CD4-positive, alpha-beta memory T cell (primary cell): ENCODE measurements around the gene ATP10B. TPM values are rescaled to one million over a fixed set of nuclear protein-coding genes. Genes with fewer than 3 reads are reported as not detected.

Experiments used
- CTCF ChIA-PET: fragments of 350-600 bp; sonication (Branson Sonifier 250); formaldehyde crosslinking; loops from one replicate; lab custom pipeline; 2021; ENCODE audit warnings: inconsistent platforms; ENCODE audit not compliant: partially characterized antibody; lab: Charles Lee
- POLR2A ChIA-PET: fragments of 350-600 bp; sonication (Branson Sonifier 250); formaldehyde crosslinking; loops from one replicate; lab custom pipeline; 2021; ENCODE audit not compliant: partially characterized antibody; lab: Charles Lee
- DNase-seq, 5 donors: peaks; one replicate each; pipeline versions ENCODE4 v3.0.0 to v3.0.0-alpha.2; 2020 to 2022; ENCODE audit warnings: mixed read lengths in 1 of 5
- H3K27ac ChIP-seq: one replicate; pipeline ENCODE4 v1.7.0; 2013; ENCODE audit warnings: low read depth, low read length
- H3K27me3 ChIP-seq: 2 replicates; pipeline ENCODE4 v1.7.0; 2013; ENCODE audit warnings: mild to moderate bottlenecking, low read length, moderate library complexity; ENCODE audit not compliant: insufficient read depth
- H3K36me3 ChIP-seq: 2 replicates; pipeline ENCODE4 v1.7.0; 2013; ENCODE audit warnings: mild to moderate bottlenecking, low read length, moderate library complexity; ENCODE audit not compliant: insufficient read depth
- H3K4me1 ChIP-seq: 2 replicates; pipeline ENCODE4 v1.7.0; 2013; ENCODE audit warnings: mild to moderate bottlenecking, low read length, moderate library complexity; ENCODE audit not compliant: insufficient read depth
- H3K4me3 ChIP-seq, 2 donors: one replicate each; pipeline ENCODE4 v1.7.0; 2013; ENCODE audit warnings: low read length in 2 of 2, mild to moderate bottlenecking in 1 of 2
- H3K9me3 ChIP-seq, 2 donors: one replicate each; pipeline ENCODE4 v1.7.0; 2013; ENCODE audit warnings: low read length in 2 of 2, control low read depth in 1 of 2; ENCODE audit not compliant: control insufficient read depth in 1 of 2
- H3K27ac Mint-ChIP-seq, 7 donors: one replicate each; pipeline ENCODE4 v1.8.0; 2020 to 2021; ENCODE audit warnings: mixed read lengths in 7 of 7, mild to moderate bottlenecking in 6 of 7, inconsistent platforms in 3 of 7, moderate library complexity in 3 of 7
- H3K27me3 Mint-ChIP-seq, 2 donors: one replicate each; pipeline ENCODE4 v1.8.0; 2020 to 2021; ENCODE audit warnings: mixed read lengths in 2 of 2
- H3K36me3 Mint-ChIP-seq, 2 donors: one replicate each; pipeline ENCODE4 v1.8.0; 2020 to 2021; ENCODE audit warnings: mixed read lengths in 2 of 2, inconsistent platforms in 1 of 2, mild to moderate bottlenecking in 1 of 2
- H3K4me1 Mint-ChIP-seq, 4 donors: one replicate each; pipeline ENCODE4 v1.8.0; 2020 to 2021; ENCODE audit warnings: mixed read lengths in 4 of 4, mild to moderate bottlenecking in 1 of 4
- H3K4me3 Mint-ChIP-seq, 8 donors: one replicate each; pipeline ENCODE4 v1.8.0; 2020 to 2021; ENCODE audit warnings: mixed read lengths in 8 of 8, mild to moderate bottlenecking in 7 of 8, moderate library complexity in 6 of 8, inconsistent platforms in 3 of 8
- H3K9me3 Mint-ChIP-seq, 8 donors: one replicate each; pipeline ENCODE4 v1.8.0; 2020 to 2021; ENCODE audit warnings: mixed read lengths in 8 of 8, mild to moderate bottlenecking in 5 of 8, inconsistent platforms in 3 of 8, moderate library complexity in 1 of 8
- intact Hi-C: fragments of 100-400 bp; cut with micrococcal nuclease; formaldehyde crosslinking; loops from one replicate; pipeline ENCODE4 v1.15.1; 2023
- polyA plus RNA-seq, 2 donors: library from polyadenylated mRNA; unstranded; fragments of 300-500 nt; fragmentation: Illumina TruSeq; gene quantifications; one replicate each; pipeline ENCODE4 v1.2.3, GENCODE V29; 2021
- total RNA-seq, 2 experiments: library from RNA; stranded (reverse); gene quantifications; one replicate each; pipeline ENCODE4 v1.2.3, GENCODE V29; 2021

Gene ATP10B
- total and polyA plus RNA-seq, 4 experiments from 2014 or later = not detected

GRCh38 chr5:160692271-160692670 lies 159.7 kb downstream of the ATP10B start:
- POLR2A ChIA-PET = no interaction called here
- CTCF ChIA-PET = no interaction called here
- Histone ChIP-seq H3K36me3 (no peaks in the 10 kb centered on the region), H3K27ac (no peak overlapping the region), H3K4me3 (no peak overlapping the region), H3K27me3 (no peaks in the 10 kb centered on the region), H3K4me1 (no peaks in the 10 kb centered on the region), H3K9me3 (no peaks in the 10 kb centered on the region)
- H3K27ac Mint-ChIP-seq = no peak overlapping the region
- no peak overlapping the region for H3K4me3 Mint-ChIP-seq
- H3K9me3 Mint-ChIP-seq = peaks cover 0 to 4% (median 0%) of the 10 kb centered on the region in 8 donors
- H3K4me1 Mint-ChIP-seq = no peaks in the 10 kb centered on the region
- H3K36me3 Mint-ChIP-seq = no peaks in the 10 kb centered on the region
- no peaks in the 10 kb centered on the region for H3K27me3 Mint-ChIP-seq
- intact Hi-C loops = no loop called here
- DNase-seq = no peak

GRCh38 chr5:160685695-160686094 lies 166.3 kb downstream of the ATP10B start:
- no peak overlapping the region for H3K4me3 Mint-ChIP-seq
- intact Hi-C loops = no loop called here
- no peaks in the 10 kb centered on the region for H3K9me3 ChIP-seq
- H3K36me3 Mint-ChIP-seq = no peaks in the 10 kb centered on the region
- peaks cover 2 to 4% of the 10 kb centered on the region in 2 donors for H3K27me3 Mint-ChIP-seq
- H3K27me3 ChIP-seq = no peaks in the 10 kb centered on the region
- H3K36me3 ChIP-seq = no peaks in the 10 kb centered on the region
- H3K27ac Mint-ChIP-seq = no peak overlapping the region
- no peak overlapping the region for H3K4me3 ChIP-seq
- H3K4me1 Mint-ChIP-seq = no peaks in the 10 kb centered on the region
- H3K27ac ChIP-seq = no peak overlapping the region
- H3K9me3 Mint-ChIP-seq = peaks cover 0 to 4% (median 0%) of the 10 kb centered on the region in 8 donors
- no peak for DNase-seq
- ChIA-PET POLR2A (no interaction called here), CTCF (no interaction called here)
- no peaks in the 10 kb centered on the region for H3K4me1 ChIP-seq

- no peaks in the 10 kb centered on the region for H3K27me3 ChIP-seq
- ChIA-PET POLR2A (no interaction called here), CTCF (no interaction called here)
- no peak overlapping the region for H3K27ac ChIP-seq
- H3K9me3 ChIP-seq = no peaks in the 10 kb centered on the region
- intact Hi-C loops = no loop called here
- no peaks in the 10 kb centered on the region for H3K4me1 ChIP-seq
- no peak for DNase-seq
- Mint-ChIP-seq H3K27me3 (peaks cover 2 to 4% of the 10 kb centered on the region in 2 donors), H3K27ac (no peak overlapping the region), H3K4me1 (no peaks in the 10 kb centered on the region), H3K9me3 (no peaks in the 10 kb centered on the region), H3K4me3 (no peak overlapping the region), H3K36me3 (no peaks in the 10 kb centered on the region)
- H3K36me3 ChIP-seq = no peaks in the 10 kb centered on the region
- no peak overlapping the region for H3K4me3 ChIP-seq
Measured at GRCh38 chr5:160685219-160685618, 166.8 kb downstream of the ATP10B start.

GRCh38 chr5:160679567-160680309 lies 172.3 kb downstream of the ATP10B start:
- Mint-ChIP-seq H3K27me3 (peaks cover 3 to 4% of the 10 kb centered on the region in 2 donors), H3K36me3 (no peaks in the 10 kb centered on the region), H3K27ac (no peak overlapping the region), H3K9me3 (no peaks in the 10 kb centered on the region), H3K4me3 (no peak overlapping the region), H3K4me1 (no peaks in the 10 kb centered on the region)
- no peaks in the 10 kb centered on the region for H3K4me1 ChIP-seq
- ChIA-PET POLR2A (no interaction called here), CTCF (no interaction called here)
- no peaks in the 10 kb centered on the region for H3K36me3 ChIP-seq
- no peak overlapping the region for H3K27ac ChIP-seq
- intact Hi-C loops = loop anchor here (10.0 kb wide), 1 partner anchor 245 kb away; no protein-coding TSS in a partner anchor
- H3K9me3 ChIP-seq = no peaks in the 10 kb centered on the region
- no peak for DNase-seq
- no peak overlapping the region for H3K4me3 ChIP-seq
- H3K27me3 ChIP-seq = no peaks in the 10 kb centered on the region

GRCh38 chr5:160675988-160676387 lies 176.0 kb downstream of the ATP10B start:
- Histone ChIP-seq H3K36me3 (no peaks in the 10 kb centered on the region), H3K4me1 (no peaks in the 10 kb centered on the region), H3K4me3 (no peak overlapping the region), H3K9me3 (no peaks in the 10 kb centered on the region), H3K27me3 (no peaks in the 10 kb centered on the region), H3K27ac (no peak overlapping the region)
- no peak overlapping the region for H3K27ac Mint-ChIP-seq
- H3K36me3 Mint-ChIP-seq = no peaks in the 10 kb centered on the region
- no peak for DNase-seq
- ChIA-PET POLR2A (no interaction called here), CTCF (no interaction called here)
- H3K9me3 Mint-ChIP-seq = no peaks in the 10 kb centered on the region
- peaks cover 2 to 5% of the 10 kb centered on the region in 2 donors for H3K27me3 Mint-ChIP-seq
- no peaks in the 10 kb centered on the region for H3K4me1 Mint-ChIP-seq
- no peak overlapping the region for H3K4me3 Mint-ChIP-seq
- intact Hi-C loops = loop anchor here (10.0 kb wide), 1 partner anchor 241 kb away; no protein-coding TSS in a partner anchor

- Mint-ChIP-seq H3K27me3 (peaks cover 5 to 7% of the 10 kb centered on the region in 2 donors), H3K4me1 (no peaks in the 10 kb centered on the region), H3K9me3 (no peaks in the 10 kb centered on the region), H3K36me3 (no peaks in the 10 kb centered on the region), H3K4me3 (no peak overlapping the region), H3K27ac (no peak overlapping the region)
- Histone ChIP-seq H3K27me3 (no peaks in the 10 kb centered on the region), H3K9me3 (no peaks in the 10 kb centered on the region), H3K36me3 (no peaks in the 10 kb centered on the region), H3K27ac (no peak overlapping the region), H3K4me3 (no peak overlapping the region), H3K4me1 (no peaks in the 10 kb centered on the region)
- ChIA-PET CTCF (no interaction called here), POLR2A (no interaction called here)
- no peak for DNase-seq
- intact Hi-C loops = loop anchor here (10.0 kb wide), 1 partner anchor 240 kb away; no protein-coding TSS in a partner anchor
Measured at GRCh38 chr5:160674901-160675300, 177.1 kb downstream of the ATP10B start.

GRCh38 chr5:160672521-160672920 lies 179.5 kb downstream of the ATP10B start:
- no peak for DNase-seq
- Mint-ChIP-seq H3K4me1 (no peaks in the 10 kb centered on the region), H3K9me3 (no peaks in the 10 kb centered on the region), H3K27ac (no peak overlapping the region), H3K36me3 (no peaks in the 10 kb centered on the region), H3K27me3 (peaks cover 5 to 7% of the 10 kb centered on the region in 2 donors), H3K4me3 (no peak overlapping the region)
- Histone ChIP-seq H3K36me3 (no peaks in the 10 kb centered on the region), H3K27ac (no peak overlapping the region), H3K9me3 (no peaks in the 10 kb centered on the region), H3K4me3 (no peak overlapping the region), H3K27me3 (no peaks in the 10 kb centered on the region), H3K4me1 (no peaks in the 10 kb centered on the region)
- POLR2A ChIA-PET = no interaction called here
- CTCF ChIA-PET = no interaction called here
- intact Hi-C loops = loop anchor here (10.0 kb wide), 1 partner anchor 238 kb away; no protein-coding TSS in a partner anchor
